Measurements from ENCODE around the gene PSPN.

Gene PSPN

GRCh38 chr19:6375411-6376010 is at the start of gene PSPN:
TSS of gene PSPN (minus strand) at chr19:6375933. CDS start at chr19:6375849, 84 bp downstream.
- DNase-seq = no peak

- peak; percentile 100 for DNase-seq
Measured at GRCh38 chr19:6424939-6425731, 49.4 kb upstream of the PSPN start.

- DNase-seq = no peak
Measured at GRCh38 chr19:6424195-6424938, 48.6 kb upstream of the PSPN start, which contains the start of gene KHSRP. TSS of gene KHSRP (minus strand) at chr19:6424811. CDS start at chr19:6424701, 110 bp downstream.

- peak; percentile 27 to 67 for DNase-seq
Measured at GRCh38 chr19:6423499-6424194, 47.9 kb upstream of the PSPN start.

- DNase-seq = no peak
Measured at GRCh38 chr19:6421075-6422014, 45.6 kb upstream of the PSPN start.

GRCh38 chr19:6418562-6418932 is 42.8 kb upstream of the PSPN start:
- DNase-seq = no peak

- no peak for DNase-seq
Measured at GRCh38 chr19:6417713-6418561, 42.2 kb upstream of the PSPN start.

- DNase-seq = no peak
Measured at GRCh38 chr19:6416658-6417405, 41.1 kb upstream of the PSPN start.

GRCh38 chr19:6415591-6416190 is 40.0 kb upstream of the PSPN start:
- no peak for DNase-seq

- DNase-seq = no peak
Measured at GRCh38 chr19:6414793-6415590, 39.3 kb upstream of the PSPN start.

- no peak for DNase-seq
Measured at GRCh38 chr19:6413721-6414643, 38.2 kb upstream of the PSPN start.

- DNase-seq = no peak
Measured at GRCh38 chr19:6413291-6413690, 37.6 kb upstream of the PSPN start.

- no peak for DNase-seq
Measured at GRCh38 chr19:6412447-6413091, 36.8 kb upstream of the PSPN start.

GRCh38 chr19:6412061-6412446 is 36.3 kb upstream of the PSPN start:
- DNase-seq = no peak

GRCh38 chr19:6409346-6409745 is 33.6 kb upstream of the PSPN start:
- DNase-seq = no peak

- no peak for DNase-seq
Measured at GRCh38 chr19:6406401-6406800, 30.7 kb upstream of the PSPN start.
